ENCODE measurements around the gene RNF31.
A peak's percentile ranks its signal among the peaks of the same experiment; 100 is the strongest.

RNF31 gene

DNA sequence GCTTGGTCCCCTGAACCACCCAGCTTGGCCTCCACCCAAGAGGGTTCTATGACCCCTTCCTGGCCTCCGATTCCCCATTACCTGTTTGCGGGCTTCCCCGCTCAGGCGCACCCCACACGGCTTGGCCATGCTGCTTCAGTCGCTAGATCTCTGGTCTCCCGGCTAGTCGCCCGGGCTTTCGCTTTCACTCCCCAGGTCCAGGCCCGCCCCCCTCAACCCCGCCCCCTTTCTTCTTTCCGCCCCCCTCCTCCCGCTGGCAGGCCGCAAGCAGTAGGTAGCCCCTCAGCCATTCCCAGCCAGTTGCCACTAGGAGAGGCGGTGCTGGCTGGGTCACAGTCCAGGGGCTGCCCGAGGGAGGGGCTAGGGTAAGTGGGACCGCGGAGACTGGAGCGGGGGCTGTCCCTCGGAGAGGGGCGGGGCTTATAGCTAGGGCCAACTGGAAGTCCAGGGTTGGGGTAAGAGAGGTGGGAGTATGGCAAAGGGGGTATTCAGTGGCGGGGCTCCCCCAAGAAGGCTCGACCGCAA is 783 bp upstream of the RNF31 start, which contains the start of gene PSME2:
PSME2 (minus strand) TSS at position 158 of the 525 bp plus-strand sequence; CDS start at position 129, 29 bp downstream.
- Histone ChIP-seq H3K4ac (ENCODE audit: low read length) (no peak within 1 kb of the TSS), H2BK5ac (ENCODE audit: low read length) (peak within 1 kb of the TSS; percentile 83), H3K4me1 (ENCODE audit: control insufficient read depth in 2 of 2, insufficient read depth in 1 of 2, low read depth in 1 of 2, low read length in 2 of 2) (peaks cover 10 to 17% of the 10 kb centered on the region in 2 donors), H2BK15ac (ENCODE audit: low read length) (peak within 1 kb of the TSS; percentile 37), H3K9me3 (replicated peaks in 1 of 2; ENCODE audit: control insufficient read depth in 2 of 2, insufficient read depth in 1 of 2, low read depth in 1 of 2, low read length in 2 of 2) (no peaks in the 10 kb centered on the region), H2AK5ac (ENCODE audit: low read depth, low read length) (peak within 1 kb of the TSS; percentile 38), H3K23ac (ENCODE audit: low read depth, low read length, poor library complexity) (peak within 1 kb of the TSS; percentile 11), H2BK12ac (ENCODE audit: low read length) (no peak within 1 kb of the TSS), H3K27me3 (ENCODE audit: control insufficient read depth in 3 of 3, insufficient read depth in 3 of 3, low read depth in 1 of 3, low read length in 3 of 3) (no peaks in the 10 kb centered on the region), H3K18ac (ENCODE audit: low read length) (peak within 1 kb of the TSS; percentile 95), H3K4me2 (ENCODE audit: insufficient read depth, low read length, poor library complexity, severe bottlenecking) (peak within 1 kb of the TSS; percentile 97), H3K36me3 (replicated peaks in 1 of 2; ENCODE audit: control insufficient read depth in 2 of 2, insufficient read depth in 2 of 2, low read length in 2 of 2) (peaks cover 31 to 57% of the 10 kb centered on the region in 2 donors), H2BK120ac (ENCODE audit: low read depth, low read length) (peak within 1 kb of the TSS; percentile 84), H3K9ac (ENCODE audit: low read depth, low read length, poor library complexity) (peak within 1 kb of the TSS; percentile 97), H4K91ac (ENCODE audit: low read depth, low read length, poor library complexity) (no peak within 1 kb of the TSS), H3K27ac (replicated peaks; ENCODE audit: low read length) (peak within 1 kb of the TSS; percentile 85), H2AFZ (ENCODE audit: low read length) (peak within 1 kb of the TSS; percentile 95), H4K8ac (ENCODE audit: low read depth, low read length) (no peak within 1 kb of the TSS), H3K14ac (ENCODE audit: low read length) (peak within 1 kb of the TSS; percentile 91), H3K79me1 (ENCODE audit: low read depth, low read length) (peaks cover 13% of the 10 kb centered on the region), H3K4me3 (ENCODE audit: low read length in 2 of 2) (peak within 1 kb of the TSS; percentile 93 to 96)
- peak; percentile 96 for DNase-seq (ENCODE audit: low spot score)
- no CpG with 5 or more reads among the region's 25 CpGs for WGBS, 2 donors (ENCODE audit: extremely low coverage in 2 of 2, insufficient read length in 2 of 2, insufficient replicate concordance in 1 of 2)

GRCh38 chr14:24147761-24148428 is 597 bp downstream of the RNF31 start:
- WGBS, 2 donors (ENCODE audit: extremely low coverage in 2 of 2, insufficient read length in 2 of 2, insufficient replicate concordance in 1 of 2) = no CpG with 5 or more reads among the region's 29 CpGs
- Histone ChIP-seq H3K4me3 (ENCODE audit: low read length in 2 of 2) (peak overlapping the region; percentile 89 to 96), H3K79me1 (ENCODE audit: low read depth, low read length) (peaks cover 13% of the 10 kb centered on the region), H2BK5ac (ENCODE audit: low read length) (peak overlapping the region; percentile 67), H3K9me3 (replicated peaks in 1 of 2; ENCODE audit: control insufficient read depth in 2 of 2, insufficient read depth in 1 of 2, low read depth in 1 of 2, low read length in 2 of 2) (no peaks in the 10 kb centered on the region), H3K27ac (replicated peaks; ENCODE audit: low read length) (no peak overlapping the region), H4K91ac (ENCODE audit: low read depth, low read length, poor library complexity) (no peak overlapping the region), H3K4me1 (ENCODE audit: control insufficient read depth in 2 of 2, insufficient read depth in 1 of 2, low read depth in 1 of 2, low read length in 2 of 2) (peaks cover 7 to 17% of the 10 kb centered on the region in 2 donors), H3K9ac (ENCODE audit: low read depth, low read length, poor library complexity) (peak overlapping the region; percentile 97), H2BK15ac (ENCODE audit: low read length) (peak overlapping the region; percentile 30), H4K8ac (ENCODE audit: low read depth, low read length) (no peak overlapping the region), H2AFZ (ENCODE audit: low read length) (peak overlapping the region; percentile 95), H3K36me3 (replicated peaks in 1 of 2; ENCODE audit: control insufficient read depth in 2 of 2, insufficient read depth in 2 of 2, low read length in 2 of 2) (peaks cover 35 to 65% of the 10 kb centered on the region in 2 donors), H3K4me2 (ENCODE audit: insufficient read depth, low read length, poor library complexity, severe bottlenecking) (peak overlapping the region; percentile 97), H3K4ac (ENCODE audit: low read length) (no peak overlapping the region), H3K23ac (ENCODE audit: low read depth, low read length, poor library complexity) (peak overlapping the region; percentile 11), H3K14ac (ENCODE audit: low read length) (peak overlapping the region; percentile 79), H2BK12ac (ENCODE audit: low read length) (no peak overlapping the region), H2BK120ac (ENCODE audit: low read depth, low read length) (no peak overlapping the region), H2AK5ac (ENCODE audit: low read depth, low read length) (peak overlapping the region; percentile 86), H3K18ac (ENCODE audit: low read length) (peak overlapping the region; percentile 91), H3K27me3 (ENCODE audit: control insufficient read depth in 3 of 3, insufficient read depth in 3 of 3, low read depth in 1 of 3, low read length in 3 of 3) (no peaks in the 10 kb centered on the region)
- DNase-seq (ENCODE audit: low spot score) = no peak

DNA sequence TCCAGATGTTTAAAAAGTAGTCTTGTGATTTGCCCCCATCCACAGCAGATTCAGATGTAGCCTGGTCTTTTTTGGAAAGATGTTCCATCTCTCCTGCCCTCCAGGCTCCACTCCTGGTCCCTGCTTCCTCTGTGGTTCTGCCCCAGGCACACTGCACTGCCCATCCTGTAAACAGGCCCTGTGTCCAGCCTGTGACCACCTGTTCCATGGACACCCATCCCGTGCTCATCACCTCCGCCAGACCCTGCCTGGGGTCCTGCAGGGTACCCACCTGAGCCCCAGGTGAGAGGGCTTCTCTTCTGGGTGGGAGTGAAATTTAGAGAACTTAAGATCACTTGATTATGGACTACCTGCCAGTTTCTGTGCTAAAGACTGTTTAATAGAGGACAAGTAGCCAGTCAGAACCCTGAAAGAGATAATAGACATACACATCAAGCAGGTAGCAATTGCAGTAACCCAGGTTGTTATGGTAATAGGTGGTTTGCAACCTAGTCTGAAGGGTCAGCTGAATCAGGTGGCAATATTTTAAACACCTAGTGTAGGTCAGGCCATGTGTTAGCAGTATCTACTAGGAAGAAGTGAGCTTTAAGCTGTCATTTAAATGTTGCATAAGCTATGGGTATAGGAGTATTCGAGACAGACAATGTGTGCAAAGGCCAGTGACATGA is 2.1 kb downstream of the RNF31 start:
- H2BK120ac ChIP-seq (ENCODE audit: low read depth, low read length) = no peak overlapping the region
- no peak for DNase-seq (ENCODE audit: low spot score)
- peak overlapping the region in 1 of 2 donors; percentile 25 for H3K4me3 ChIP-seq (ENCODE audit: low read length in 2 of 2)
- H2BK12ac ChIP-seq (ENCODE audit: low read length) = no peak overlapping the region
- no peak overlapping the region for H2BK15ac ChIP-seq (ENCODE audit: low read length)
- peaks cover 7 to 17% of the 10 kb centered on the region in 2 donors for H3K4me1 ChIP-seq (ENCODE audit: control insufficient read depth in 2 of 2, insufficient read depth in 1 of 2, low read depth in 1 of 2, low read length in 2 of 2)
- no peak overlapping the region for H2AFZ ChIP-seq (ENCODE audit: low read length)
- no peak overlapping the region for H3K27ac ChIP-seq (replicated peaks; ENCODE audit: low read length)
- no peak overlapping the region for H3K23ac ChIP-seq (ENCODE audit: low read depth, low read length, poor library complexity)
- H4K91ac ChIP-seq (ENCODE audit: low read depth, low read length, poor library complexity) = no peak overlapping the region
- no peak overlapping the region for H2AK5ac ChIP-seq (ENCODE audit: low read depth, low read length)
- peaks cover 13% of the 10 kb centered on the region for H3K79me1 ChIP-seq (ENCODE audit: low read depth, low read length)
- WGBS, 2 donors (ENCODE audit: extremely low coverage in 2 of 2, insufficient read length in 2 of 2, insufficient replicate concordance in 1 of 2) = no CpG with 5 or more reads among the region's 3 CpGs
- no peak overlapping the region for H4K8ac ChIP-seq (ENCODE audit: low read depth, low read length)
- peaks cover 32 to 59% of the 10 kb centered on the region in 2 donors for H3K36me3 ChIP-seq (replicated peaks in 1 of 2; ENCODE audit: control insufficient read depth in 2 of 2, insufficient read depth in 2 of 2, low read length in 2 of 2)
- H3K4ac ChIP-seq (ENCODE audit: low read length) = no peak overlapping the region
- no peaks in the 10 kb centered on the region for H3K27me3 ChIP-seq (ENCODE audit: control insufficient read depth in 3 of 3, insufficient read depth in 3 of 3, low read depth in 1 of 3, low read length in 3 of 3)
- H3K18ac ChIP-seq (ENCODE audit: low read length) = no peak overlapping the region
- no peak overlapping the region for H2BK5ac ChIP-seq (ENCODE audit: low read length)
- H3K14ac ChIP-seq (ENCODE audit: low read length) = no peak overlapping the region
- no peak overlapping the region for H3K9ac ChIP-seq (ENCODE audit: low read depth, low read length, poor library complexity)
- H3K9me3 ChIP-seq (replicated peaks in 1 of 2; ENCODE audit: control insufficient read depth in 2 of 2, insufficient read depth in 1 of 2, low read depth in 1 of 2, low read length in 2 of 2) = no peaks in the 10 kb centered on the region
- H3K4me2 ChIP-seq (ENCODE audit: insufficient read depth, low read length, poor library complexity, severe bottlenecking) = no peak overlapping the region

GRCh38 chr14:24150061-24150460 is 2.8 kb downstream of the RNF31 start:
- no peak overlapping the region for H3K23ac ChIP-seq (ENCODE audit: low read depth, low read length, poor library complexity)
- H3K18ac ChIP-seq (ENCODE audit: low read length) = no peak overlapping the region
- H3K36me3 ChIP-seq (replicated peaks in 1 of 2; ENCODE audit: control insufficient read depth in 2 of 2, insufficient read depth in 2 of 2, low read length in 2 of 2) = peaks cover 36 to 59% of the 10 kb centered on the region in 2 donors
- no peak overlapping the region for H3K4ac ChIP-seq (ENCODE audit: low read length)
- H4K8ac ChIP-seq (ENCODE audit: low read depth, low read length) = no peak overlapping the region
- H2BK5ac ChIP-seq (ENCODE audit: low read length) = no peak overlapping the region
- no CpG with 5 or more reads among the region's 9 CpGs for WGBS, 2 donors (ENCODE audit: extremely low coverage in 2 of 2, insufficient read length in 2 of 2, insufficient replicate concordance in 1 of 2)
- H3K79me1 ChIP-seq (ENCODE audit: low read depth, low read length) = peaks cover 13% of the 10 kb centered on the region
- H3K27me3 ChIP-seq (ENCODE audit: control insufficient read depth in 3 of 3, insufficient read depth in 3 of 3, low read depth in 1 of 3, low read length in 3 of 3) = no peaks in the 10 kb centered on the region
- no peak overlapping the region for H4K91ac ChIP-seq (ENCODE audit: low read depth, low read length, poor library complexity)
- no peaks in the 10 kb centered on the region for H3K9me3 ChIP-seq (replicated peaks in 1 of 2; ENCODE audit: control insufficient read depth in 2 of 2, insufficient read depth in 1 of 2, low read depth in 1 of 2, low read length in 2 of 2)
- no peak for DNase-seq (ENCODE audit: low spot score)
- no peak overlapping the region for H3K27ac ChIP-seq (replicated peaks; ENCODE audit: low read length)
- H2AFZ ChIP-seq (ENCODE audit: low read length) = no peak overlapping the region
- H3K4me2 ChIP-seq (ENCODE audit: insufficient read depth, low read length, poor library complexity, severe bottlenecking) = no peak overlapping the region
- H3K4me3 ChIP-seq (ENCODE audit: low read length in 2 of 2) = no peak overlapping the region
- H3K9ac ChIP-seq (ENCODE audit: low read depth, low read length, poor library complexity) = no peak overlapping the region
- H3K4me1 ChIP-seq (ENCODE audit: control insufficient read depth in 2 of 2, insufficient read depth in 1 of 2, low read depth in 1 of 2, low read length in 2 of 2) = peaks cover 7 to 17% of the 10 kb centered on the region in 2 donors
- no peak overlapping the region for H2BK15ac ChIP-seq (ENCODE audit: low read length)
- H2AK5ac ChIP-seq (ENCODE audit: low read depth, low read length) = no peak overlapping the region
- no peak overlapping the region for H3K14ac ChIP-seq (ENCODE audit: low read length)
- H2BK120ac ChIP-seq (ENCODE audit: low read depth, low read length) = no peak overlapping the region
- H2BK12ac ChIP-seq (ENCODE audit: low read length) = no peak overlapping the region

All from neuronal stem cell (in vitro differentiated cells).